ENCODE data around the gene POLRMT.

Gene POLRMT

DNA sequence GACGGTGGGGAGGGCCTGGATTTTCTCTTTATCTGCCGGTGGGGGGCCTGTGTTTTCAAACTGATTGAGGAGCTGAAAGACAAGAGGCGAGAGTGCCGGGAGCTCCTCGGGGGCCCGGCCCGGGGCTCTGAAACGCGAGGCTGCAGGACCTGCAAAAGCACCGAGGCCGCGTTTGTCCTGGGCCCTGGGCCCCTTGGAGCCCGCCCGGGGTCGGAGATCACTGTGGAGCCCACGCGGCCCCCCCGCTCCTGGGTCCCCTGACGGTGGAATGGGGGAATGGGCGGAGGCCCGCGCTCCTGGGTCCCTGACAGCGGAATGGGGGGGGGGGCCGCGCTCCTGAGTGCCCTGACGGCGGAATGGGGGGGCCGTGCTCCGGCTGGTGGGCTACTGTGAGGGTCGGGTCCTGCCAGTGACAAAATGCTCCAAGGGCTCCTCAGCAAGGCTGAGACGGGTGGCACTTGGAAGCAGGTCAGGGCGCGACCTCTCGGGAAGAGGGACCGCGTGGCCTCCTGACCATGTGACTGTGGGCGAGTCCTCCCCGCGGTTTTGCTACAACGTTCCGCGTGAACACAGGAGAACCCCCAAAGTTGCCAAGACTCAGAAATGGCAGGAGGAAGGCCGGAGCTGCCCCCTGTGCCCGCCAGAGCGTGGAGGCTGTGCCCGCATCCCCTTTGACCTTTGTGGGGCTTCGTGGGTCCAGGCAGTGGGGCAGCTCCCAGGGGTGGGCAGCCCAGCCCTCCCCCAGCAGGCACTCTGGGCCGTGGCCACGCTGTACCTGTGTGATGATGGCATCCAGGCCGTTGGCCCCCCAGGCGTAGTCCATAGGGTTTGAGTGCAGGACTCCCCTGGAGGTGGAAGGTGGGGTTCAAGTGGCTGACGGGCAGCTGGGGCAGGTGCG is 15.8 kb upstream of the POLRMT start:
- H3K4me3 ChIP-seq (ENCODE audit: low read length): no peak overlapping the region
- TF ChIP-seq CTCF (conservative IDR thresholded peaks at IDR 0.05; ENCODE audit: low read length): no peak
- DNase-seq (ENCODE audit: low read depth): no peak

DNA sequence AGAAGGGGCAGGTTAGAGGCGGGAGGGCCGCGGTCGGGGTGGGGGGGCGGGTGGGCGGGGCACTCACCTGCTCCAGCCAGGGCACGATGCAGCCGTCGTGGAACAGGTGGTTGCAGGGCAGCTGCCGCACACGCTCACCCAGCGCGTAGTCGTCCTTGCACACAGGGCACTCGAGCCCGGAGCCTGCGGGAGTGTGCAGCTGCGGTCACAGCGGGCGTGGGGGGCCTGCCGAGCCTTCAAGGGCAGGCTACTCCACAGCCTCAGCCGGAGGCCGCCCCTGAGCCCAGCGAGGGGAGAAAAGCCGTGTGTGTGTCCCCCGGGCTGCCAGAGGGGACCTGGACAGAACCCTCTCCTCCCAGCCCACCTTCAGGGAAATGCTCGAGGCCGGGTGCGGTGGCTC is 15.0 kb upstream of the POLRMT start:
- no peak for TF ChIP-seq CTCF (conservative IDR thresholded peaks at IDR 0.05; ENCODE audit: low read length)

GRCh38 chr19:647566-648284 is 14.4 kb upstream of the POLRMT start:
- DNase-seq (ENCODE audit: low read depth): no peak
- H3K4me3 ChIP-seq (ENCODE audit: low read length): no peak overlapping the region
- no peak for TF ChIP-seq CTCF (conservative IDR thresholded peaks at IDR 0.05; ENCODE audit: low read length)

More for the DNA sequence above, 15.0 kb upstream of the POLRMT start:
- no peak overlapping the region for H3K4me3 ChIP-seq (ENCODE audit: low read length)
- no peak for DNase-seq (ENCODE audit: low read depth)

- no peak for TF ChIP-seq CTCF (conservative IDR thresholded peaks at IDR 0.05; ENCODE audit: low read length)
- DNase-seq (ENCODE audit: low read depth): no peak
- no peak overlapping the region for H3K4me3 ChIP-seq (ENCODE audit: low read length)
These were observed 13.6 kb upstream of the POLRMT start for GRCh38 chr19:646779-647565.

GRCh38 chr19:645912-646778 is 12.8 kb upstream of the POLRMT start:
- no peak overlapping the region for H3K4me3 ChIP-seq (ENCODE audit: low read length)
- TF ChIP-seq CTCF (conservative IDR thresholded peaks at IDR 0.05; ENCODE audit: low read length): no peak
- DNase-seq (ENCODE audit: low read depth): no peak

DNA sequence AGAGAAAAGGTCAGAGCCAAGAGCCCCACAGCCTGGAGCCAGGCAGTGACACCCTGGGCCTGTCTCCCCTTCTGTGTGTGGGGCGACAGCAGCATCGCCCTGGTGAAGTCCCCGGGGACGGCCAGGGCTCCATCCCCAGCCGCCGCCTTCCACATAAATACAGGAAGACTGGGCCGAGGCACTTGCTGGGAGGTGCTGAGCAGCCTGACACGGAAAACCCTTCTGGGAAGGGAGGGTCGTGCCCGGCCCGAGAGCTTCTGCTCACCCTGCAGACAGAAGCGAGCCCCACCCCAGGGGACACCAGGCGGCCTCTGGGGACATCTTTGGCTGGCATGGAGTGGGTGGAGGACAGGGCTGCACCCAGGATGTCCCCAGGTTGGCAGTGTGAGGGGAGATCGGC is 11.5 kb upstream of the POLRMT start:
- no peak for DNase-seq (ENCODE audit: low read depth)
- H3K4me3 ChIP-seq (ENCODE audit: low read length): no peak overlapping the region
- TF ChIP-seq CTCF (conservative IDR thresholded peaks at IDR 0.05; ENCODE audit: low read length): no peak

All from AG10803 (cell line).